H9 (cell line): ENCODE results near the gene KLK3. TPM values are rescaled to one million over a fixed set of nuclear protein-coding genes. Genes with fewer than 3 reads are reported as not detected.

Source experiments
- DNase-seq: peaks from one replicate; pipeline ENCODE4 v3.0.0-alpha.2; 2017
- H2AFZ ChIP-seq: one replicate; pipeline ENCODE4 v1.6.1; 2013; ENCODE audit warnings: mild to moderate bottlenecking, low read length, control low read depth, moderate library complexity
- H2AK5ac ChIP-seq: 2 replicates; pipeline ENCODE4 v1.6.1; 2013; ENCODE audit warnings: low read length, control low read depth, mixed read lengths; ENCODE audit not compliant: insufficient read length
- H2BK120ac ChIP-seq: one replicate; pipeline ENCODE4 v1.6.1; 2013; ENCODE audit warnings: low read depth, mild to moderate bottlenecking, low read length, control low read depth, inconsistent platforms; ENCODE audit not compliant: poor library complexity, severe bottlenecking
- H2BK12ac ChIP-seq: 2 replicates; pipeline ENCODE4 v1.6.1; 2013; ENCODE audit warnings: low read length, control low read depth, mixed read lengths, low read depth; ENCODE audit not compliant: insufficient read length
- H2BK15ac ChIP-seq: 2 replicates; pipeline ENCODE4 v1.6.1; 2013; ENCODE audit warnings: low read depth, low read length, control low read depth
- H2BK20ac ChIP-seq: one replicate; pipeline ENCODE4 v1.6.1; 2013; ENCODE audit warnings: low read depth, mild to moderate bottlenecking, low read length, control low read depth, inconsistent platforms; ENCODE audit not compliant: poor library complexity, severe bottlenecking
- H2BK5ac ChIP-seq: 2 replicates; pipeline ENCODE4 v1.6.1; 2013; ENCODE audit warnings: low read length, control low read depth, mixed read lengths; ENCODE audit not compliant: insufficient read length
- H3K14ac ChIP-seq: 2 replicates; pipeline ENCODE4 v1.6.1; 2013; ENCODE audit warnings: low read length, control low read depth; ENCODE audit not compliant: insufficient read depth
- H3K18ac ChIP-seq: 2 replicates; pipeline ENCODE4 v1.6.1; 2013; ENCODE audit warnings: low read depth, mild to moderate bottlenecking, mixed read lengths, low read length, control low read depth; ENCODE audit not compliant: insufficient read length
- H3K23ac ChIP-seq: 2 replicates; pipeline ENCODE4 v1.6.1; 2013; ENCODE audit warnings: low read length, control low read depth, mixed read lengths, low read depth; ENCODE audit not compliant: insufficient read length
- H3K23me2 ChIP-seq: 2 replicates; pipeline ENCODE4 v1.6.1; 2013; ENCODE audit warnings: low read depth, mild to moderate bottlenecking, mixed read lengths, low read length, control low read depth; ENCODE audit not compliant: insufficient read length, poor library complexity, severe bottlenecking
- H3K27ac ChIP-seq: 2 replicates; pipeline ENCODE4 v1.5.1; 2013; ENCODE audit warnings: low read length, control low read depth, mixed read lengths, low read depth; ENCODE audit not compliant: insufficient read length
- H3K27me3 ChIP-seq: 2 replicates; pipeline ENCODE4 v1.6.1; 2013; ENCODE audit warnings: low read length, control low read depth, inconsistent platforms; ENCODE audit not compliant: insufficient read depth
- H3K4ac ChIP-seq: 2 replicates; pipeline ENCODE4 v1.6.1; 2013; ENCODE audit warnings: low read depth, mild to moderate bottlenecking, control low read depth, inconsistent platforms, low read length, moderate library complexity
- H3K4me1 ChIP-seq: 2 replicates; pipeline ENCODE4 v1.6.1; 2013; ENCODE audit warnings: low read length, control low read depth, inconsistent platforms; ENCODE audit not compliant: insufficient read depth
- H3K4me2 ChIP-seq: 2 replicates; pipeline ENCODE4 v1.6.1; 2013; ENCODE audit warnings: low read length, control low read depth, mixed read lengths; ENCODE audit not compliant: insufficient read length, insufficient read depth
- H3K56ac ChIP-seq: 2 replicates; pipeline ENCODE4 v1.6.1; 2013; ENCODE audit warnings: low read depth, mild to moderate bottlenecking, mixed read lengths, low read length, control low read depth; ENCODE audit not compliant: insufficient read length
- H3K79me1 ChIP-seq: 2 replicates; pipeline ENCODE4 v1.6.1; 2013; ENCODE audit warnings: low read depth, mild to moderate bottlenecking, moderate library complexity, low read length, control low read depth, inconsistent platforms; ENCODE audit not compliant: insufficient read depth, poor library complexity, severe bottlenecking
- H3K79me2 ChIP-seq: 2 replicates; pipeline ENCODE4 v1.6.1; 2013; ENCODE audit warnings: low read length, control low read depth, inconsistent platforms; ENCODE audit not compliant: insufficient read depth
- H3K9ac ChIP-seq: 2 replicates; pipeline ENCODE4 v1.6.1; 2013; ENCODE audit warnings: low read length, control low read depth, mixed read lengths; ENCODE audit not compliant: insufficient read length; ENCODE audit errors: extremely low read depth
- H3K9me3 ChIP-seq: one replicate; pipeline ENCODE4 v1.6.1; 2013; ENCODE audit warnings: low read depth, low read length, inconsistent platforms; ENCODE audit not compliant: control insufficient read depth
- H3T11ph ChIP-seq: one replicate; pipeline ENCODE4 v1.6.1; 2013; ENCODE audit warnings: mild to moderate bottlenecking, low read length, control low read depth, inconsistent platforms
- H4K20me1 ChIP-seq: one replicate; pipeline ENCODE4 v1.6.1; 2013; ENCODE audit not compliant: control insufficient read depth, insufficient read length, insufficient read depth
- H4K5ac ChIP-seq: 2 replicates; pipeline ENCODE4 v1.6.1; 2013; ENCODE audit warnings: low read depth, mild to moderate bottlenecking, mixed read lengths, low read length, control low read depth; ENCODE audit not compliant: insufficient read length
- H4K8ac ChIP-seq: replicated peaks from 2 replicates; pipeline ENCODE4 v1.6.1; 2013; ENCODE audit warnings: low read length, control low read depth, mixed read lengths, low read depth; ENCODE audit not compliant: insufficient read length
- H4K91ac ChIP-seq: 2 replicates; pipeline ENCODE4 v1.6.1; 2013; ENCODE audit warnings: low read depth, mild to moderate bottlenecking, moderate library complexity, mixed read lengths, low read length, control low read depth; ENCODE audit not compliant: insufficient read length
- H3K27ac Mint-ChIP-seq, 3 experiments: 2 replicates in 2 of 3; 3 replicates in 1 of 3; pipeline ENCODE4 v1.8.0; 2020 to 2021; ENCODE audit warnings: mixed read lengths in 3 of 3, mild to moderate bottlenecking in 1 of 3, moderate library complexity in 1 of 3
- H3K27me3 Mint-ChIP-seq: 2 replicates; pipeline ENCODE4 v1.8.0; 2021; ENCODE audit warnings: low read depth, mild to moderate bottlenecking, moderate library complexity, mixed read lengths
- H3K36me3 Mint-ChIP-seq, 3 experiments: 2 replicates in 2 of 3; 3 replicates in 1 of 3; pipeline ENCODE4 v1.8.0; 2020 to 2021; ENCODE audit warnings: low read depth in 3 of 3, mixed read lengths in 3 of 3; ENCODE audit not compliant: insufficient read depth in 1 of 3
- H3K4me1 Mint-ChIP-seq, 2 experiments: 2 replicates each; pipeline ENCODE4 v1.8.0; 2020; ENCODE audit warnings: mixed read lengths in 2 of 2
- H3K4me3 Mint-ChIP-seq, 2 experiments: 2 replicates in 1 of 2; 3 replicates in 1 of 2; pipeline ENCODE4 v1.8.0; 2020 to 2021; ENCODE audit warnings: mild to moderate bottlenecking in 2 of 2, mixed read lengths in 2 of 2, moderate library complexity in 1 of 2
- H3K9me3 Mint-ChIP-seq, 2 experiments: 2 replicates in 1 of 2; 3 replicates in 1 of 2; pipeline ENCODE4 v1.8.0; 2020; ENCODE audit warnings: mild to moderate bottlenecking in 2 of 2, mixed read lengths in 2 of 2, moderate library complexity in 1 of 2
- WGBS: extraction: QIAGEN DNeasy Blood & Tissue Kit; methylation state at CpG from one replicate; pipeline ENCODE4 v1.1.7; 2013; ENCODE audit warnings: missing lambda C conversion rate, low lambda C conversion rate, mixed read lengths; ENCODE audit not compliant: insufficient read length; ENCODE audit errors: extremely low coverage; 5-methylcytosine and 5-hydroxymethylcytosine counted together
- total RNA-seq: library from RNA; stranded (reverse); gene quantifications from 2 replicates; pipeline ENCODE4 v1.2.1, GENCODE V29; 2021
- TF ChIP-seq, protein P1 (sequence below): fragments of 200-600 bp; sonication (generic); conservative IDR thresholded peaks from 3 replicates; pipeline ENCODE4 v1.8.0; 2021; ENCODE audit warnings: antibody characterized with exemption, mild to moderate bottlenecking

KLK3 gene
- total RNA-seq, 1 experiment from 2014 or later: not detected

DNA sequence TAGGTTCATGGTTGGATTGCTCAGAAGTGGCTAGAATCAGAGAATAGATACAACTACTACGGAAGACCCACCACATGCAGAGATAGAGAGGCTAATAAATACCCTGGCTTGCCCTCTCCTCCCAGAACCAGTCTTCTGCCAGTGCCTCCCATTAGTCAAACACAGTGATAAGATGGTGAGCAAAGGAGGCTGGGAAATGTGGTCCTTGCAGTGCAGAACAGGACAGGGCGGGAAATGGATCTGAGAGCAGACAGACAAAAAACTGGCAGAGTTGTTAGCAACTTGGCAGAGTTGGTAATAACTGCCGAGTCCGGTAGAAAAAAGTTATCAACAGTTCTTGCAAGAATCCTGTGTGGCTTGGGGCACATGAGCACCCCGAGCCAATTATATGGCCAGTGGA lies 39.8 kb upstream of the KLK3 start:
- H2BK20ac ChIP-seq: no peak overlapping the region
- no peak overlapping the region for H2AFZ ChIP-seq
- H3K4me1 Mint-ChIP-seq: peaks cover 16 to 23% of the 10 kb centered on the region in 2 experiments
- H3K27ac Mint-ChIP-seq: no peak overlapping the region
- no peak overlapping the region for H3K27ac ChIP-seq
- peaks cover 6 to 10% of the 10 kb centered on the region in 2 experiments; a peak in 4 of 5 replicates for H3K9me3 Mint-ChIP-seq
- H3T11ph ChIP-seq: no peak overlapping the region
- no peak overlapping the region for H2BK5ac ChIP-seq
- no peak overlapping the region for H3K4me3 Mint-ChIP-seq
- TF ChIP-seq, protein P1, sequence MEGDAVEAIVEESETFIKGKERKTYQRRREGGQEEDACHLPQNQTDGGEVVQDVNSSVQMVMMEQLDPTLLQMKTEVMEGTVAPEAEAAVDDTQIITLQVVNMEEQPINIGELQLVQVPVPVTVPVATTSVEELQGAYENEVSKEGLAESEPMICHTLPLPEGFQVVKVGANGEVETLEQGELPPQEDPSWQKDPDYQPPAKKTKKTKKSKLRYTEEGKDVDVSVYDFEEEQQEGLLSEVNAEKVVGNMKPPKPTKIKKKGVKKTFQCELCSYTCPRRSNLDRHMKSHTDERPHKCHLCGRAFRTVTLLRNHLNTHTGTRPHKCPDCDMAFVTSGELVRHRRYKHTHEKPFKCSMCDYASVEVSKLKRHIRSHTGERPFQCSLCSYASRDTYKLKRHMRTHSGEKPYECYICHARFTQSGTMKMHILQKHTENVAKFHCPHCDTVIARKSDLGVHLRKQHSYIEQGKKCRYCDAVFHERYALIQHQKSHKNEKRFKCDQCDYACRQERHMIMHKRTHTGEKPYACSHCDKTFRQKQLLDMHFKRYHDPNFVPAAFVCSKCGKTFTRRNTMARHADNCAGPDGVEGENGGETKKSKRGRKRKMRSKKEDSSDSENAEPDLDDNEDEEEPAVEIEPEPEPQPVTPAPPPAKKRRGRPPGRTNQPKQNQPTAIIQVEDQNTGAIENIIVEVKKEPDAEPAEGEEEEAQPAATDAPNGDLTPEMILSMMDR: no peak
- peaks cover 77% of the 10 kb centered on the region for H3K27me3 Mint-ChIP-seq
- H3K23ac ChIP-seq: no peak overlapping the region
- peaks cover 0 to 2% (median 0%) of the 10 kb centered on the region in 3 experiments; a peak in 4 of 7 replicates for H3K36me3 Mint-ChIP-seq
- peaks cover 2% of the 10 kb centered on the region; the same call in 1 of the 2 replicates for H3K4me1 ChIP-seq
- H3K9ac ChIP-seq: no peak overlapping the region
- no peaks in the 10 kb centered on the region for H3K9me3 ChIP-seq
- no peak overlapping the region for H3K14ac ChIP-seq
- H4K20me1 ChIP-seq: no peaks in the 10 kb centered on the region
- no peak overlapping the region for H4K91ac ChIP-seq
- DNase-seq: no peak
- H2BK120ac ChIP-seq: no peak overlapping the region
- no peak overlapping the region for H2AK5ac ChIP-seq
- no peak overlapping the region for H3K18ac ChIP-seq
- H3K4ac ChIP-seq: no peak overlapping the region
- H2BK12ac ChIP-seq: no peak overlapping the region
- peaks cover 8% of the 10 kb centered on the region; the same call in 1 of the 2 replicates for H3K27me3 ChIP-seq
- no peaks in the 10 kb centered on the region for H3K79me2 ChIP-seq
- H2BK15ac ChIP-seq: no peak overlapping the region
- H3K56ac ChIP-seq: no peak overlapping the region
- H4K8ac ChIP-seq: no peak overlapping the region
- H4K5ac ChIP-seq: no peak overlapping the region
- WGBS: no CpG with 5 or more reads among the region's 5 CpGs
- H3K79me1 ChIP-seq: no peaks in the 10 kb centered on the region
- H3K4me2 ChIP-seq: no peak overlapping the region
- H3K23me2 ChIP-seq: no peaks in the 10 kb centered on the region
